Astrocyte (in vitro differentiated cells and primary cell): ENCODE results near the gene VOPP1. TPM values are rescaled to one million over a fixed set of nuclear protein-coding genes. Genes with fewer than 3 reads are reported as not detected.

Source experiments
- DNase-seq: peaks from one replicate; pipeline ENCODE4 v3.0.0-alpha.2; 2010; ENCODE audit warnings: low read depth
- FAIRE-seq: peaks from 2 replicates; lab custom pipeline; 2011; peaks lifted over from hg19 to GRCh38; lab: Jason Lieb, UNC
- H2AFZ ChIP-seq: 2 replicates; pipeline ENCODE4 v1.6.0; 2012; ENCODE audit warnings: low read depth, low read length, inconsistent platforms
- H3K27ac ChIP-seq: 2 replicates; pipeline ENCODE4 v1.5.1; 2011; ENCODE audit warnings: low read depth, low read length, inconsistent platforms
- H3K27me3 ChIP-seq: 2 replicates; pipeline ENCODE4 v1.6.0; 2011; ENCODE audit warnings: low read length, inconsistent platforms; ENCODE audit not compliant: insufficient read depth
- H3K36me3 ChIP-seq: 2 replicates; pipeline ENCODE4 v1.5.1; 2011; ENCODE audit warnings: low read length, inconsistent platforms; ENCODE audit not compliant: insufficient read depth
- H3K4me1 ChIP-seq: 2 replicates; pipeline ENCODE4 v1.5.1; 2011; ENCODE audit warnings: low read length, inconsistent platforms; ENCODE audit not compliant: insufficient read depth
- H3K4me2 ChIP-seq: 2 replicates; pipeline ENCODE4 v1.6.0; 2012; ENCODE audit warnings: low read length, inconsistent platforms
- H3K4me3 ChIP-seq: 2 replicates; pipeline ENCODE4 v1.5.1; 2011; ENCODE audit warnings: low read depth, mild to moderate bottlenecking, low read length, inconsistent platforms; ENCODE audit not compliant: insufficient read depth
- H3K79me2 ChIP-seq: 2 replicates; pipeline ENCODE4 v1.6.0; 2012; ENCODE audit warnings: mild to moderate bottlenecking, low read length, inconsistent platforms; ENCODE audit not compliant: insufficient read depth
- H3K9ac ChIP-seq: 2 replicates; pipeline ENCODE4 v1.6.0; 2012; ENCODE audit warnings: mild to moderate bottlenecking, low read length, inconsistent platforms
- H3K9me3 ChIP-seq: 2 replicates; pipeline ENCODE4 v1.5.1; 2012; ENCODE audit warnings: low read depth, mild to moderate bottlenecking, low read length, inconsistent platforms; ENCODE audit not compliant: insufficient read depth
- H4K20me1 ChIP-seq: 2 replicates; pipeline ENCODE4 v1.6.0; 2012; ENCODE audit warnings: low read length, inconsistent platforms; ENCODE audit not compliant: insufficient read depth
- H3K27ac Mint-ChIP-seq: one replicate; pipeline ENCODE4 v1.8.0; 2021; ENCODE audit warnings: mild to moderate bottlenecking, mixed read lengths; ENCODE audit not compliant: unreplicated experiment
- H3K27me3 Mint-ChIP-seq: one replicate; pipeline ENCODE4 v1.8.0; 2021; ENCODE audit warnings: low read depth, mixed read lengths; ENCODE audit not compliant: unreplicated experiment
- H3K36me3 Mint-ChIP-seq: one replicate; pipeline ENCODE4 v1.8.0; 2021; ENCODE audit warnings: low read depth, mixed read lengths; ENCODE audit not compliant: unreplicated experiment
- H3K4me1 Mint-ChIP-seq: one replicate; pipeline ENCODE4 v1.8.0; 2021; ENCODE audit warnings: low read depth, mixed read lengths; ENCODE audit not compliant: unreplicated experiment
- H3K4me3 Mint-ChIP-seq: one replicate; pipeline ENCODE4 v1.8.0; 2021; ENCODE audit warnings: mild to moderate bottlenecking, moderate library complexity, mixed read lengths; ENCODE audit not compliant: unreplicated experiment
- H3K9me3 Mint-ChIP-seq: one replicate; pipeline ENCODE4 v1.8.0; 2021; ENCODE audit warnings: mild to moderate bottlenecking, mixed read lengths; ENCODE audit not compliant: unreplicated experiment
- CTCF ChIP-seq: IDR thresholded peaks from 2 replicates; pipeline ENCODE4 v1.5.1; 2011; ENCODE audit warnings: low read depth, mild to moderate bottlenecking, inconsistent platforms, low read length, moderate library complexity; ENCODE audit not compliant: insufficient read depth
- EZH2 ChIP-seq: IDR thresholded peaks from 2 replicates; pipeline ENCODE4 v1.6.1; 2012; ENCODE audit warnings: mild to moderate bottlenecking, low read length, inconsistent platforms; ENCODE audit not compliant: insufficient read depth
- total RNA-seq: library from RNA; stranded (reverse); gene quantifications from 2 replicates; pipeline ENCODE4 v1.2.1, GENCODE V29; 2021

The VOPP1 gene
- total RNA-seq, 1 donor from 2014 or later, result 133 TPM

- no peak for FAIRE-seq
- no peaks in the 10 kb centered on the region for H3K27me3 Mint-ChIP-seq
Observed at GRCh38 chr7:55526770-55527169, 45.5 kb downstream of the VOPP1 start.

GRCh38 chr7:55526329-55526728 lies 46.0 kb downstream of the VOPP1 start:
- H3K27ac Mint-ChIP-seq, result no peak overlapping the region
- FAIRE-seq, result no peak
- no peak overlapping the region for H3K4me3 Mint-ChIP-seq
- no peak overlapping the region for H3K9ac ChIP-seq
- H3K79me2 ChIP-seq, result peaks cover 97% of the 10 kb centered on the region
- H3K9me3 ChIP-seq, result no peaks in the 10 kb centered on the region
- no peak for TF ChIP-seq EZH2
- H2AFZ ChIP-seq, result no peak overlapping the region
- H3K27me3 Mint-ChIP-seq, result no peaks in the 10 kb centered on the region
- no peaks in the 10 kb centered on the region for H3K9me3 Mint-ChIP-seq
- no peak for DNase-seq
- H3K36me3 ChIP-seq, result no peaks in the 10 kb centered on the region
- H3K27ac ChIP-seq, result no peak overlapping the region
- no peak overlapping the region for H3K4me2 ChIP-seq
- H3K4me1 Mint-ChIP-seq, result peaks cover 22% of the 10 kb centered on the region
- H3K4me3 ChIP-seq, result no peak overlapping the region
- H3K4me1 ChIP-seq, result no peaks in the 10 kb centered on the region
- H3K27me3 ChIP-seq, result no peaks in the 10 kb centered on the region
- H3K36me3 Mint-ChIP-seq, result no peaks in the 10 kb centered on the region
- H4K20me1 ChIP-seq, result peaks cover 97% of the 10 kb centered on the region

More at GRCh38 chr7:55526770-55527169, 45.5 kb downstream of the VOPP1 start:
- Histone ChIP-seq H3K4me2 (no peak overlapping the region), H3K9me3 (no peaks in the 10 kb centered on the region), H3K9ac (no peak overlapping the region), H3K79me2 (peaks cover 96% of the 10 kb centered on the region), H3K27ac (no peak overlapping the region), H3K4me3 (no peak overlapping the region), H4K20me1 (peaks cover 97% of the 10 kb centered on the region), H3K27me3 (no peaks in the 10 kb centered on the region), H2AFZ (no peak overlapping the region), H3K4me1 (peaks cover 3% of the 10 kb centered on the region), H3K36me3 (no peaks in the 10 kb centered on the region)
- no peak for TF ChIP-seq EZH2
- no peak for TF ChIP-seq CTCF
- Mint-ChIP-seq H3K4me3 (no peak overlapping the region), H3K27ac (no peak overlapping the region), H3K36me3 (no peaks in the 10 kb centered on the region), H3K9me3 (no peaks in the 10 kb centered on the region), H3K4me1 (peaks cover 23% of the 10 kb centered on the region)
- DNase-seq, result no peak

GRCh38 chr7:55524558-55525310 lies 47.6 kb downstream of the VOPP1 start:
- H3K9me3 ChIP-seq, result no peaks in the 10 kb centered on the region
- no peak overlapping the region for H3K27ac ChIP-seq
- Mint-ChIP-seq H3K27me3 (no peaks in the 10 kb centered on the region), H3K36me3 (no peaks in the 10 kb centered on the region), H3K4me3 (no peak overlapping the region), H3K9me3 (no peaks in the 10 kb centered on the region), H3K4me1 (peaks cover 25% of the 10 kb centered on the region), H3K27ac (no peak overlapping the region)
- H3K4me1 ChIP-seq, result no peaks in the 10 kb centered on the region
- FAIRE-seq (no peak), DNase-seq (no peak)
- no peaks in the 10 kb centered on the region for H3K27me3 ChIP-seq
- TF ChIP-seq CTCF (no peak), EZH2 (no peak)
- peaks cover 94% of the 10 kb centered on the region for H3K79me2 ChIP-seq
- H3K4me2 ChIP-seq, result no peak overlapping the region
- no peak overlapping the region for H3K9ac ChIP-seq
- H2AFZ ChIP-seq, result no peak overlapping the region
- H3K36me3 ChIP-seq, result peaks cover 4% of the 10 kb centered on the region
- no peak overlapping the region for H3K4me3 ChIP-seq
- H4K20me1 ChIP-seq, result peaks cover 93% of the 10 kb centered on the region
